Measurements from ENCODE around the gene HDAC5. TPM values are rescaled to one million over a fixed set of nuclear protein-coding genes. Genes with fewer than 3 reads are reported as not detected.

Gene HDAC5
- total RNA-seq, 1 donor from 2014 or later = 34.1 TPM

- no peaks in the 10 kb centered on the region for H3K9me3 Mint-ChIP-seq
- H3K27me3 Mint-ChIP-seq (ENCODE audit: low read depth) = no peaks in the 10 kb centered on the region
- peaks cover 19% of the 10 kb centered on the region for H3K4me1 Mint-ChIP-seq
- TF ChIP-seq CTCF (IDR thresholded peaks at IDR 0.05; ENCODE audit: unreplicated experiment) = no peak
- no peaks in the 10 kb centered on the region for H3K36me3 Mint-ChIP-seq
- no peak for DNase-seq (ENCODE audit: low spot score in 2 of 2, unreplicated experiment in 2 of 2)
- no peak overlapping the region for H3K4me3 Mint-ChIP-seq
- no peak overlapping the region for H3K27ac Mint-ChIP-seq
Measured at GRCh38 chr17:44109312-44109630, 14.2 kb downstream of the HDAC5 start.

GRCh38 chr17:44108440-44109311, 14.8 kb downstream of the HDAC5 start:
- Mint-ChIP-seq H3K4me1 (peaks cover 19% of the 10 kb centered on the region), H3K36me3 (no peaks in the 10 kb centered on the region), H3K27me3 (ENCODE audit: low read depth) (no peaks in the 10 kb centered on the region), H3K4me3 (no peak overlapping the region), H3K27ac (no peak overlapping the region), H3K9me3 (no peaks in the 10 kb centered on the region)
- DNase-seq (ENCODE audit: low spot score in 2 of 2, unreplicated experiment in 2 of 2) = no peak
- no peak for TF ChIP-seq CTCF (IDR thresholded peaks at IDR 0.05; ENCODE audit: unreplicated experiment)

GRCh38 chr17:44106801-44107200, 16.6 kb downstream of the HDAC5 start:
- TF ChIP-seq CTCF (IDR thresholded peaks at IDR 0.05; ENCODE audit: unreplicated experiment) = no peak
- no peak for DNase-seq (ENCODE audit: low spot score in 2 of 2, unreplicated experiment in 2 of 2)
- H3K4me1 Mint-ChIP-seq = peaks cover 24% of the 10 kb centered on the region
- H3K27me3 Mint-ChIP-seq (ENCODE audit: low read depth) = no peaks in the 10 kb centered on the region
- no peak overlapping the region for H3K4me3 Mint-ChIP-seq
- H3K27ac Mint-ChIP-seq = no peak overlapping the region
- H3K9me3 Mint-ChIP-seq = no peaks in the 10 kb centered on the region
- no peaks in the 10 kb centered on the region for H3K36me3 Mint-ChIP-seq

GRCh38 chr17:44105941-44106340, 17.5 kb downstream of the HDAC5 start:
- Mint-ChIP-seq H3K27ac (no peak overlapping the region), H3K27me3 (ENCODE audit: low read depth) (no peaks in the 10 kb centered on the region), H3K36me3 (no peaks in the 10 kb centered on the region), H3K9me3 (no peaks in the 10 kb centered on the region), H3K4me1 (peaks cover 21% of the 10 kb centered on the region), H3K4me3 (no peak overlapping the region)
- DNase-seq (ENCODE audit: low spot score in 2 of 2, unreplicated experiment in 2 of 2) = no peak
- no peak for TF ChIP-seq CTCF (IDR thresholded peaks at IDR 0.05; ENCODE audit: unreplicated experiment)

GRCh38 chr17:44105483-44105882, 18.0 kb downstream of the HDAC5 start:
- H3K9me3 Mint-ChIP-seq = no peaks in the 10 kb centered on the region
- no peak for DNase-seq (ENCODE audit: low spot score in 2 of 2, unreplicated experiment in 2 of 2)
- no peak overlapping the region for H3K27ac Mint-ChIP-seq
- no peaks in the 10 kb centered on the region for H3K27me3 Mint-ChIP-seq (ENCODE audit: low read depth)
- H3K4me1 Mint-ChIP-seq = peaks cover 18% of the 10 kb centered on the region
- H3K4me3 Mint-ChIP-seq = no peak overlapping the region
- TF ChIP-seq CTCF (IDR thresholded peaks at IDR 0.05; ENCODE audit: unreplicated experiment) = no peak
- H3K36me3 Mint-ChIP-seq = no peaks in the 10 kb centered on the region
